Neural cell (in vitro differentiated cells): ENCODE results near the gene NAA35. TPM values are rescaled to one million over a fixed set of nuclear protein-coding genes. Genes with fewer than 3 reads are reported as not detected.

Experiments used
- H2AFZ ChIP-seq: fragments of 200-600, 300-800 bp; sonication (generic), shearing (Covaris generic); 2 replicates; pipeline ENCODE4 v1.6.0; 2014; ENCODE audit warnings: low read depth, mild to moderate bottlenecking, antibody characterized with exemption, low read length, moderate library complexity
- H3F3A ChIP-seq: fragments of 200-600 bp; shearing (Covaris generic); 2 replicates; pipeline ENCODE4 v1.6.1; 2016; ENCODE audit warnings: mild to moderate bottlenecking, moderate library complexity, mixed read lengths, antibody characterized with exemption, low read length; ENCODE audit not compliant: insufficient read depth, poor library complexity, severe bottlenecking
- H3K27ac ChIP-seq: fragments of 200-600, 300-800 bp; sonication (generic), shearing (Covaris generic); 2 replicates; pipeline ENCODE4 v1.5.1; 2014; ENCODE audit warnings: mild to moderate bottlenecking, low read length, moderate library complexity
- H3K27me3 ChIP-seq: fragments of 300-800, 200-600 bp; sonication (generic), shearing (Covaris generic); 2 replicates; pipeline ENCODE4 v1.6.0; 2014; ENCODE audit warnings: mild to moderate bottlenecking, low read depth, low read length, moderate library complexity; ENCODE audit not compliant: insufficient read depth
- H3K36me3 ChIP-seq: fragments of 300-800, 200-600 bp; sonication (generic), shearing (Covaris generic); 2 replicates; pipeline ENCODE4 v1.5.1; 2014; ENCODE audit warnings: mild to moderate bottlenecking, antibody characterized with exemption, low read length, moderate library complexity; ENCODE audit not compliant: insufficient read depth
- H3K4me2 ChIP-seq: fragments of 300-800, 200-600 bp; sonication (generic), shearing (Covaris generic); 2 replicates; pipeline ENCODE4 v1.6.0; 2014; ENCODE audit warnings: mild to moderate bottlenecking, low read length
- H3K4me3 ChIP-seq: fragments of 300-800, 200-600 bp; sonication (generic), shearing (Covaris generic); 2 replicates; pipeline ENCODE4 v1.5.1; 2014; ENCODE audit warnings: mild to moderate bottlenecking, low read length, moderate library complexity
- H3K79me2 ChIP-seq: fragments of 200-600 bp; shearing (Covaris generic); replicated peaks from 2 replicates; pipeline ENCODE4 v1.6.0; 2014; ENCODE audit warnings: mild to moderate bottlenecking, low read length, moderate library complexity; ENCODE audit not compliant: insufficient read depth
- H3K9ac ChIP-seq: fragments of 300-800, 200-600 bp; sonication (generic), shearing (Covaris generic); 2 replicates; pipeline ENCODE4 v1.6.1; 2016; ENCODE audit warnings: mild to moderate bottlenecking, low read length, mixed read lengths
- H3K9me2 ChIP-seq: fragments of 200-600 bp; shearing (Covaris generic); 2 replicates; pipeline ENCODE4 v1.6.1; 2016; ENCODE audit warnings: mild to moderate bottlenecking, low read length, mixed read lengths; ENCODE audit not compliant: insufficient read depth
- H3K9me3 ChIP-seq: fragments of 200-600, 300-800 bp; sonication (generic), shearing (Covaris generic); 2 replicates; pipeline ENCODE4 v1.6.1; 2016; ENCODE audit warnings: mild to moderate bottlenecking, mixed run types, low read length, moderate library complexity, mixed read lengths
- H4K20me1 ChIP-seq: fragments of 200-600 bp; shearing (Covaris generic); 2 replicates; pipeline ENCODE4 v1.6.1; 2016; ENCODE audit warnings: mild to moderate bottlenecking, mixed run types; ENCODE audit not compliant: insufficient read depth
- CTCF ChIP-seq: fragments of 450-650 bp; IDR thresholded peaks from 2 replicates; pipeline ENCODE4 v1.5.1; 2014; ENCODE audit warnings: antibody characterized with exemption, mild to moderate bottlenecking, moderate library complexity; ENCODE audit not compliant: poor library complexity, severe bottlenecking
- EP300 ChIP-seq: fragments of 450-650 bp; conservative IDR thresholded peaks from 2 replicates; pipeline ENCODE4 v1.6.1; 2014; ENCODE audit warnings: antibody characterized with exemption, mild to moderate bottlenecking, moderate library complexity; ENCODE audit not compliant: poor library complexity, severe bottlenecking
- EZH2 ChIP-seq: fragments of 200-600, 300-800 bp; shearing (Covaris generic), sonication (generic); IDR thresholded peaks from 2 replicates; pipeline ENCODE4 v1.6.1; 2014; ENCODE audit warnings: antibody characterized with exemption, low read length, borderline replicate concordance, mild to moderate bottlenecking; ENCODE audit not compliant: insufficient read depth, poor library complexity, severe bottlenecking
- MXI1 ChIP-seq: fragments of 450-650 bp; conservative IDR thresholded peaks from 2 replicates; pipeline ENCODE4 v1.6.1; 2014; ENCODE audit warnings: antibody characterized with exemption, mild to moderate bottlenecking; ENCODE audit not compliant: poor library complexity, severe bottlenecking
- POLR2AphosphoS5 ChIP-seq: IDR thresholded peaks from 2 replicates; pipeline ENCODE4 v1.6.1; 2012
- RAD21 ChIP-seq: fragments of 450-650 bp; conservative IDR thresholded peaks from 2 replicates; pipeline ENCODE4 v1.6.1; 2014; ENCODE audit warnings: antibody characterized with exemption, mild to moderate bottlenecking, moderate library complexity
- REST ChIP-seq: IDR thresholded peaks from 2 replicates; pipeline ENCODE4 v1.6.1; 2012; ENCODE audit warnings: borderline replicate concordance
- SMC3 ChIP-seq: fragments of 450-650 bp; conservative IDR thresholded peaks from 2 replicates; pipeline ENCODE4 v1.6.1; 2014; ENCODE audit warnings: antibody characterized with exemption, mild to moderate bottlenecking, moderate library complexity; ENCODE audit not compliant: poor library complexity
- TAF1 ChIP-seq: IDR thresholded peaks from 2 replicates; pipeline ENCODE4 v1.6.1; 2012; ENCODE audit warnings: low read depth
- polyA plus RNA-seq: library from polyadenylated mRNA; depleted of rRNA; stranded (reverse); fragments of >200 nt; gene quantifications from 2 replicates; pipeline ENCODE4 v1.2.3, GENCODE V29; 2014

NAA35 gene
- polyA plus RNA-seq, 1 donor from 2014 or later, result 26.0 TPM

- H3K79me2 ChIP-seq, result no peaks in the 10 kb centered on the region
- no peaks in the 10 kb centered on the region for H3K36me3 ChIP-seq
- H3K4me2 ChIP-seq, result no peak overlapping the region
- H3K4me3 ChIP-seq, result no peak overlapping the region
- H3K9ac ChIP-seq, result no peak overlapping the region
- no peak overlapping the region for H2AFZ ChIP-seq
- no peaks in the 10 kb centered on the region for H3K9me3 ChIP-seq
- H3F3A ChIP-seq, result no peaks in the 10 kb centered on the region
- H3K27ac ChIP-seq, result no peak overlapping the region
- TF ChIP-seq EZH2 (no peak), REST (no peak), RAD21 (no peak), CTCF (no peak), POLR2AphosphoS5 (no peak), MXI1 (no peak), EP300 (no peak), TAF1 (no peak), SMC3 (no peak)
- H3K9me2 ChIP-seq, result no peaks in the 10 kb centered on the region
- H3K27me3 ChIP-seq, result no peaks in the 10 kb centered on the region
- no peaks in the 10 kb centered on the region for H4K20me1 ChIP-seq
Observed at GRCh38 chr9:85898332-85898731, 42.6 kb upstream of the NAA35 start.

GRCh38 chr9:85899388-85899787 is 41.6 kb upstream of the NAA35 start:
- Histone ChIP-seq H2AFZ (no peak overlapping the region), H3K4me2 (no peak overlapping the region), H3K9me3 (no peaks in the 10 kb centered on the region), H3K27ac (no peak overlapping the region), H3K79me2 (no peaks in the 10 kb centered on the region), H3K9ac (no peak overlapping the region), H3K9me2 (no peaks in the 10 kb centered on the region), H4K20me1 (no peaks in the 10 kb centered on the region), H3F3A (no peaks in the 10 kb centered on the region), H3K27me3 (no peaks in the 10 kb centered on the region), H3K36me3 (no peaks in the 10 kb centered on the region), H3K4me3 (no peak overlapping the region)
- no peak for TF ChIP-seq EP300

- Histone ChIP-seq H3K27ac (no peak overlapping the region), H3K9ac (no peak overlapping the region), H3F3A (no peaks in the 10 kb centered on the region), H3K9me2 (no peaks in the 10 kb centered on the region), H3K4me3 (no peak overlapping the region), H3K9me3 (no peaks in the 10 kb centered on the region), H3K36me3 (no peaks in the 10 kb centered on the region), H4K20me1 (no peaks in the 10 kb centered on the region), H3K4me2 (no peak overlapping the region), H2AFZ (no peak overlapping the region), H3K27me3 (no peaks in the 10 kb centered on the region), H3K79me2 (no peaks in the 10 kb centered on the region)
- TF ChIP-seq EZH2 (no peak), CTCF (peak; percentile 23), TAF1 (no peak)
Observed at GRCh38 chr9:85900504-85901201, 40.3 kb upstream of the NAA35 start.
